ENCODE measurements around the gene CPA2.

The CPA2 gene

GRCh38 chr7:130293521-130293920, 26.9 kb downstream of the CPA2 start:
- peak overlapping the region; percentile 18 for H3K4me3 ChIP-seq (ENCODE audit: low read depth, low read length)
- TF ChIP-seq CTCF (IDR thresholded peaks at IDR 0.05; ENCODE audit: low read depth, low read length, missing control alignments) = no peak
- in situ Hi-C loops (cut with HindIII; ENCODE audit: low pct_ligation_motif_present, low sequenced_read_pairs) = no loop called here

GRCh38 chr7:130294314-130294713, 27.7 kb downstream of the CPA2 start:
- H3K36me3 ChIP-seq (replicated peaks) = peaks cover 11% of the 10 kb centered on the region
- DNase-seq = no peak
- no peak for TF ChIP-seq CTCF (IDR thresholded peaks at IDR 0.05; ENCODE audit: low read depth, low read length, missing control alignments)
- no peak overlapping the region for H3K27ac ChIP-seq
- in situ Hi-C loops (cut with HindIII; ENCODE audit: low pct_ligation_motif_present, low sequenced_read_pairs) = no loop called here
- H3K4me3 ChIP-seq (ENCODE audit: low read depth, low read length) = no peak overlapping the region
- H3K27me3 ChIP-seq (replicated peaks) = no peaks in the 10 kb centered on the region

More at GRCh38 chr7:130293521-130293920, 26.9 kb downstream of the CPA2 start:
- DNase-seq = no peak
- H3K36me3 ChIP-seq (replicated peaks) = peaks cover 3% of the 10 kb centered on the region
- no peaks in the 10 kb centered on the region for H3K27me3 ChIP-seq (replicated peaks)
- peak overlapping the region; percentile 46 for H3K27ac ChIP-seq

- Histone ChIP-seq H3K4me3 (ENCODE audit: low read depth, low read length) (no peak overlapping the region), H3K27me3 (replicated peaks) (no peaks in the 10 kb centered on the region), H3K36me3 (replicated peaks) (peaks cover 20% of the 10 kb centered on the region), H3K27ac (no peak overlapping the region)
- DNase-seq = no peak
- TF ChIP-seq CTCF (IDR thresholded peaks at IDR 0.05; ENCODE audit: low read depth, low read length, missing control alignments) = no peak
- in situ Hi-C loops (cut with HindIII; ENCODE audit: low pct_ligation_motif_present, low sequenced_read_pairs) = no loop called here
Observed at GRCh38 chr7:130296221-130296951, 29.7 kb downstream of the CPA2 start.

- no peak overlapping the region for H3K4me3 ChIP-seq (ENCODE audit: low read depth, low read length)
- no peak overlapping the region for H3K27ac ChIP-seq
- TF ChIP-seq CTCF (IDR thresholded peaks at IDR 0.05; ENCODE audit: low read depth, low read length, missing control alignments) = no peak
- H3K27me3 ChIP-seq (replicated peaks) = no peaks in the 10 kb centered on the region
- in situ Hi-C loops (cut with HindIII; ENCODE audit: low pct_ligation_motif_present, low sequenced_read_pairs) = no loop called here
- DNase-seq = no peak
- peaks cover 27% of the 10 kb centered on the region for H3K36me3 ChIP-seq (replicated peaks)
Observed at GRCh38 chr7:130297628-130298543, 31.2 kb downstream of the CPA2 start.

- Histone ChIP-seq H3K36me3 (replicated peaks) (peaks cover 27% of the 10 kb centered on the region), H3K27me3 (replicated peaks) (no peaks in the 10 kb centered on the region), H3K4me3 (ENCODE audit: low read depth, low read length) (no peak overlapping the region), H3K27ac (no peak overlapping the region)
- in situ Hi-C loops (cut with HindIII; ENCODE audit: low pct_ligation_motif_present, low sequenced_read_pairs) = no loop called here
- no peak for DNase-seq
- no peak for TF ChIP-seq CTCF (IDR thresholded peaks at IDR 0.05; ENCODE audit: low read depth, low read length, missing control alignments)
Observed at GRCh38 chr7:130298544-130299326, 32.1 kb downstream of the CPA2 start.

Measured in brain microvascular endothelial cell (primary cell).